ENCODE measurements around the gene CRYBG2.

- no peak for TF ChIP-seq EZH2phosphoT487 (IDR thresholded peaks at IDR 0.05)
- TF ChIP-seq CTCF (IDR thresholded peaks at IDR 0.05), result no peak
These were observed 9.6 kb downstream of the CRYBG2 start for GRCh38 chr1:26344147-26344920.

Measured in neural progenitor cell (in vitro differentiated cells).